CD4-positive, alpha-beta T cell (primary cell): ENCODE results near the gene CRTC1. TPM values are rescaled to one million over a fixed set of nuclear protein-coding genes. Genes with fewer than 3 reads are reported as not detected.

Source experiments
- ATAC-seq: fragments of 200-7000 bp; cut with Tn5 transposase; one replicate; pipeline ENCODE4 v1.10.0; 2022; ENCODE audit warnings: mild to moderate bottlenecking; ENCODE audit not compliant: poor library complexity
- CTCF ChIA-PET: fragments of 350-600 bp; sonication (Branson Sonifier 250); formaldehyde crosslinking; loops from one replicate; lab custom pipeline; 2021; ENCODE audit warnings: antibody characterized with exemption, inconsistent platforms; lab: Charles Lee
- POLR2A ChIA-PET: fragments of 350-600 bp; sonication (Branson Sonifier 250); formaldehyde crosslinking; loops from one replicate; lab custom pipeline; 2021; ENCODE audit warnings: antibody characterized with exemption, inconsistent platforms; lab: Charles Lee
- DNase-seq, 14 experiments: peaks; one replicate each; pipeline ENCODE4 v3.0.0-alpha.2; 2013 to 2020; ENCODE audit warnings: mixed read lengths in 2 of 14
- H3K27ac ChIP-seq, 2 donors: one replicate each; pipeline versions ENCODE4 v1.5.1 to v1.7.0; 2013; ENCODE audit warnings: low read length in 2 of 2, low read depth in 1 of 2, mild to moderate bottlenecking in 1 of 2
- H3K27me3 ChIP-seq, 2 experiments: 1 replicate in 1 of 2; 2 replicates in 1 of 2; pipeline versions ENCODE4 v1.6.1 to v1.7.0; 2013; ENCODE audit warnings: low read length in 2 of 2, control low read depth in 1 of 2, mild to moderate bottlenecking in 1 of 2, moderate library complexity in 1 of 2; ENCODE audit not compliant: insufficient read depth in 2 of 2, control insufficient read depth in 1 of 2
- H3K36me3 ChIP-seq: one replicate; pipeline ENCODE4 v1.6.1; 2013; ENCODE audit warnings: low read length, control low read depth; ENCODE audit not compliant: insufficient read depth
- H3K4me1 ChIP-seq: one replicate; pipeline ENCODE4 v1.6.1; 2013; ENCODE audit warnings: low read length, control low read depth; ENCODE audit not compliant: insufficient read depth
- H3K4me3 ChIP-seq: one replicate; pipeline ENCODE4 v1.5.1; 2013; ENCODE audit warnings: mild to moderate bottlenecking, low read length, moderate library complexity
- H3K9me3 ChIP-seq, 2 experiments: 1 replicate in 1 of 2; 2 replicates in 1 of 2; pipeline versions ENCODE4 v1.6.1 to v1.7.0; 2013; ENCODE audit warnings: low read length in 2 of 2, mild to moderate bottlenecking in 2 of 2, control low read depth in 1 of 2, moderate library complexity in 1 of 2; ENCODE audit not compliant: control insufficient read depth in 1 of 2, insufficient read depth in 1 of 2
- H3K27ac Mint-ChIP-seq: one replicate; pipeline ENCODE4 v1.8.0; 2020; ENCODE audit warnings: mixed read lengths
- H3K27me3 Mint-ChIP-seq: one replicate; pipeline ENCODE4 v1.8.0; 2021; ENCODE audit warnings: mixed read lengths
- H3K36me3 Mint-ChIP-seq: one replicate; pipeline ENCODE4 v1.8.0; 2021; ENCODE audit warnings: low read depth, mixed read lengths
- H3K4me1 Mint-ChIP-seq: one replicate; pipeline ENCODE4 v1.8.0; 2021; ENCODE audit warnings: low read depth, mixed read lengths
- H3K4me3 Mint-ChIP-seq: one replicate; pipeline ENCODE4 v1.8.0; 2020; ENCODE audit warnings: mild to moderate bottlenecking, mixed read lengths
- H3K9me3 Mint-ChIP-seq: one replicate; pipeline ENCODE4 v1.8.0; 2020; ENCODE audit warnings: mixed read lengths
- CTCF ChIP-seq: fragments of 200-600 bp; IDR thresholded peaks from one replicate; pipeline ENCODE4 v1.8.0; 2022; ENCODE audit warnings: antibody characterized with exemption, mild to moderate bottlenecking
- intact Hi-C, 2 experiments: fragments of 100-400 bp; cut with DNase I in 1 of 2; cut with micrococcal nuclease in 1 of 2; formaldehyde crosslinking; loops; one replicate each; pipeline versions ENCODE4 v1.15.1 to v1.9.0; 2023 to 2025; cut with DNase I, micrococcal nuclease
- total RNA-seq, 174 experiments: library from RNA in 2 of 174; stranded (reverse) in 2 of 174; gene quantifications; one replicate each; pipeline ENCODE4 v1.2.3 and lab custom pipeline; 2021 to 2026

CRTC1 gene
- total RNA-seq, 2 experiments from 2014 or later, result 11.8 to 12.2 TPM

- POLR2A ChIA-PET, result no interaction called here
- H3K27ac Mint-ChIP-seq, result no peak overlapping the region
Observed at GRCh38 chr19:18749362-18750231, 66.1 kb downstream of the CRTC1 start.

GRCh38 chr19:18750295-18750970 lies 67.0 kb downstream of the CRTC1 start:
- H3K27me3 ChIP-seq, result no peaks in the 10 kb centered on the region
- H3K27me3 Mint-ChIP-seq, result no peaks in the 10 kb centered on the region
- intact Hi-C loops, result no loop called here
- no peak overlapping the region for H3K27ac Mint-ChIP-seq
- H3K36me3 Mint-ChIP-seq, result peaks cover 29% of the 10 kb centered on the region
- no peak overlapping the region for H3K4me3 ChIP-seq
- ChIA-PET POLR2A (no interaction called here), CTCF (interaction anchor here (0.6 kb wide), 1 partner anchor 30 kb away, joined by 3 read pairs; no protein-coding TSS in a partner anchor)
- no peak for ATAC-seq
- TF ChIP-seq CTCF, result no peak
- no peak for DNase-seq
- peaks cover 10% of the 10 kb centered on the region for H3K36me3 ChIP-seq
- no peak overlapping the region for H3K4me3 Mint-ChIP-seq
- H3K9me3 ChIP-seq, result no peaks in the 10 kb centered on the region
- H3K4me1 ChIP-seq, result no peaks in the 10 kb centered on the region
- H3K27ac ChIP-seq, result no peak overlapping the region
- H3K4me1 Mint-ChIP-seq, result no peaks in the 10 kb centered on the region
- H3K9me3 Mint-ChIP-seq, result no peaks in the 10 kb centered on the region

More at GRCh38 chr19:18749362-18750231, 66.1 kb downstream of the CRTC1 start:
- Histone ChIP-seq H3K36me3 (peaks cover 10% of the 10 kb centered on the region), H3K4me3 (no peak overlapping the region), H3K27ac (no peak overlapping the region), H3K27me3 (no peaks in the 10 kb centered on the region), H3K9me3 (no peaks in the 10 kb centered on the region), H3K4me1 (no peaks in the 10 kb centered on the region)
- DNase-seq, result no peak
- intact Hi-C loops, result no loop called here
- ATAC-seq, result no peak
- TF ChIP-seq CTCF, result no peak
- Mint-ChIP-seq H3K4me3 (no peak overlapping the region), H3K4me1 (no peaks in the 10 kb centered on the region), H3K36me3 (peaks cover 28% of the 10 kb centered on the region), H3K9me3 (no peaks in the 10 kb centered on the region), H3K27me3 (no peaks in the 10 kb centered on the region)
- CTCF ChIA-PET, result interaction anchor here (0.6 kb wide), 1 partner anchor 29 kb away, joined by 3 read pairs; no protein-coding TSS in a partner anchor

GRCh38 chr19:18751571-18751970 lies 68.1 kb downstream of the CRTC1 start:
- H3K27ac ChIP-seq, result no peak overlapping the region
- H3K4me1 Mint-ChIP-seq, result no peaks in the 10 kb centered on the region
- no peaks in the 10 kb centered on the region for H3K4me1 ChIP-seq
- ATAC-seq (no peak), DNase-seq (no peak)
- H3K4me3 Mint-ChIP-seq, result no peak overlapping the region
- POLR2A ChIA-PET, result no interaction called here
- H3K4me3 ChIP-seq, result no peak overlapping the region
- intact Hi-C loops, result no loop called here
- no peaks in the 10 kb centered on the region for H3K27me3 ChIP-seq
- no peak for TF ChIP-seq CTCF
- no peaks in the 10 kb centered on the region for H3K9me3 Mint-ChIP-seq
- no peak overlapping the region for H3K27ac Mint-ChIP-seq
- H3K36me3 ChIP-seq, result peaks cover 10% of the 10 kb centered on the region
- H3K9me3 ChIP-seq, result no peaks in the 10 kb centered on the region
- no peaks in the 10 kb centered on the region for H3K27me3 Mint-ChIP-seq
- peaks cover 29% of the 10 kb centered on the region for H3K36me3 Mint-ChIP-seq
- CTCF ChIA-PET, result no interaction called here
